Body of pancreas (tissue), 4 donors: ENCODE data around the gene OCLN.
"Not testable (repeated sequence)": the region's sequence is repeated elsewhere in the genome, so short reads cannot be mapped to it uniquely, and the experiment has no call there.

ENCODE experiments used
- POLR2A ChIP-seq, 3 donors: fragments of 450-650 bp; IDR thresholded peaks; one replicate each; pipeline ENCODE4 v1.6.1; 2016; ENCODE audit warnings: antibody characterized with exemption in 3 of 3, mild to moderate bottlenecking in 2 of 3
- TF ChIP-seq, protein P1 (sequence below), 7 experiments: fragments of 450-650 bp in 4 of 7; fragments of 200-600 bp in 3 of 7; sonication (generic) in 3 of 7; IDR thresholded peaks; one replicate each; pipeline ENCODE4 v1.5.1; 2016 to 2019; ENCODE audit warnings: antibody characterized with exemption in 7 of 7

GRCh38 chr5:69596114-69596840 lies 103.7 kb downstream of the OCLN start:
- TF ChIP-seq POLR2A (IDR thresholded peaks at IDR 0.05): not testable (repeated sequence)
- TF ChIP-seq, protein P1, sequence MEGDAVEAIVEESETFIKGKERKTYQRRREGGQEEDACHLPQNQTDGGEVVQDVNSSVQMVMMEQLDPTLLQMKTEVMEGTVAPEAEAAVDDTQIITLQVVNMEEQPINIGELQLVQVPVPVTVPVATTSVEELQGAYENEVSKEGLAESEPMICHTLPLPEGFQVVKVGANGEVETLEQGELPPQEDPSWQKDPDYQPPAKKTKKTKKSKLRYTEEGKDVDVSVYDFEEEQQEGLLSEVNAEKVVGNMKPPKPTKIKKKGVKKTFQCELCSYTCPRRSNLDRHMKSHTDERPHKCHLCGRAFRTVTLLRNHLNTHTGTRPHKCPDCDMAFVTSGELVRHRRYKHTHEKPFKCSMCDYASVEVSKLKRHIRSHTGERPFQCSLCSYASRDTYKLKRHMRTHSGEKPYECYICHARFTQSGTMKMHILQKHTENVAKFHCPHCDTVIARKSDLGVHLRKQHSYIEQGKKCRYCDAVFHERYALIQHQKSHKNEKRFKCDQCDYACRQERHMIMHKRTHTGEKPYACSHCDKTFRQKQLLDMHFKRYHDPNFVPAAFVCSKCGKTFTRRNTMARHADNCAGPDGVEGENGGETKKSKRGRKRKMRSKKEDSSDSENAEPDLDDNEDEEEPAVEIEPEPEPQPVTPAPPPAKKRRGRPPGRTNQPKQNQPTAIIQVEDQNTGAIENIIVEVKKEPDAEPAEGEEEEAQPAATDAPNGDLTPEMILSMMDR (IDR thresholded peaks at IDR 0.05): not testable (repeated sequence)
